HG02798 (cell line): Measurements from ENCODE around the gene RPS26.
"Not testable (repeated sequence)": the region's sequence is repeated elsewhere in the genome, so short reads cannot be mapped to it uniquely, and the experiment has no call there.

Experiments
- ATAC-seq: cut with Tn5 transposase; IDR thresholded peaks from one replicate; pipeline ENCODE4 v1.9.1; 2021; ENCODE audit warnings: mild to moderate bottlenecking; ENCODE audit not compliant: unreplicated experiment, poor library complexity

Gene RPS26

GRCh38 chr12:56020423-56021184 lies 21.1 kb upstream of the RPS26 start, which contains the start of gene IKZF4:
Gene IKZF4 (plus strand): TSS chr12:56021043. CDS start chr12:56021494, 451 bp downstream.
- no peak for ATAC-seq

DNA sequence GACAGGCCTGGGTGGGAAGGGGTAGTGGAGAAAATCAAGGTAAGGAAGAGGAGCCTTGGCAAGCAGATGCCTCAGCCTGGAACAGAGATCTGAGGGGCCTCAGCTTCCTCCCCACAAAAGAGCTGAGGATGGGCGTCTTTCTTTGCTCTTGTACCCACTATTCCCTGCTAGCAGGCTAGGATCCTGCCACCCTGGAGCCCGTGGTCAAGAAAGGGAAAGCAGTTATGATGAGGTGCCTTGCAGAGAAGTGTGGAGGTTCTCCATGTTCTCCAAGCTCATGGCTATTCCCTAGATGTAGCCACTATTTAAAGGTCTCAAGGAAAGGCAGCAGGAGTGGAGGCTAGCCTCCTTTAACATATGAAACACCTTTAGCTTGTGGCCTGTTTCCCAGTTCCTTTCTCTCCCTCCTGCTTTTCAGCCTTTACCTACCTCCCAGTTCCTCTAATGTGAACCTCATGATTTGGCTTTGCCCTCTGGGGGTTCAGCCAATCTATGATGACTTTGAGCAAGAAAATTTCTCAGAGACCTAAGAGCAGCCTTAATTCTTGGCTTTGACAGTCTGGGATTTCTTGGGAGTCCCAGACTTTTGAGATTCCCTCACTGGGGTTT lies 19.7 kb upstream of the RPS26 start:
- ATAC-seq, result no peak

GRCh38 chr12:56028511-56029165 lies 13.1 kb upstream of the RPS26 start:
- no peak for ATAC-seq

GRCh38 chr12:56029166-56029519 lies 12.6 kb upstream of the RPS26 start:
- ATAC-seq, result no peak

- ATAC-seq, result no peak
These were observed 11.9 kb upstream of the RPS26 start for GRCh38 chr12:56029666-56030293.

DNA sequence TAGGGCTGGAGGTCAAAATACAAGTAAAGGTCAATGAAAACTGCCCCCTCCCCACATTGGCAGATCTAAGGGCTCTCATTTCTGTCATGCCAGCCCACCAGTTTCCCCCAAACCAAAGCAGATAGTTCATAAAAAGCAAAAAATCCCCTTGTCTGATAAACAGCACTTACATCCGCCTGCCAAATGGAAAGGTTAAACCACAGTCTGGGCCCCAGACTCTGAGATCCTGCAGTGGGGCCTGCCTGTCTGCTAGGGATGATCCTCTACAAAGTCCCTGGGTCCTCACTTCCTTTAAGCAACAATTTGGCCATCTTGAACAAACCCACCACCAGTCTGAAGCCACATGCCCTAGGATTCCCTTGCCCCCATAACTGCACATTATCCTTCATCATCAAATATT lies 9.7 kb upstream of the RPS26 start:
- no peak for ATAC-seq

GRCh38 chr12:56034586-56035332 lies 7.0 kb upstream of the RPS26 start:
- no peak for ATAC-seq

DNA sequence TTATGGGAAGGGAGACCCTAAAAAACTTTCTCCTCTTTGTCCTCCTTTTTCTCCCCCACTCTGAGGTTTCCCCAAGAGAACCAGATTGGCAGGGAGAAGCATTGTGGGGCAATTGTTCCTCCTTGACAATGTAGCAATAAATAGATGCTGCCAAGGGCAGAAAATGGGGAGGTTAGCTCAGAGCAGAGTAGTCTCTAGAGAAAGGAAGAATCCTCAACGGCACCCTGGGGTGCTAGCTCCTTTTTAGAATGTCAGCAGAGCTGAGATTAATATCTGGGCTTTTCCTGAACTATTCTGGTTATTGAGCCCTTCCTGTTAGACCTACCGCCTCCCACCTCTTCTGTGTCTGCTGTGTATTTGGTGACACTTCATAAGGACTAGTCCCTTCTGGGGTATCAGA lies 4.6 kb upstream of the RPS26 start:
- no peak for ATAC-seq

DNA sequence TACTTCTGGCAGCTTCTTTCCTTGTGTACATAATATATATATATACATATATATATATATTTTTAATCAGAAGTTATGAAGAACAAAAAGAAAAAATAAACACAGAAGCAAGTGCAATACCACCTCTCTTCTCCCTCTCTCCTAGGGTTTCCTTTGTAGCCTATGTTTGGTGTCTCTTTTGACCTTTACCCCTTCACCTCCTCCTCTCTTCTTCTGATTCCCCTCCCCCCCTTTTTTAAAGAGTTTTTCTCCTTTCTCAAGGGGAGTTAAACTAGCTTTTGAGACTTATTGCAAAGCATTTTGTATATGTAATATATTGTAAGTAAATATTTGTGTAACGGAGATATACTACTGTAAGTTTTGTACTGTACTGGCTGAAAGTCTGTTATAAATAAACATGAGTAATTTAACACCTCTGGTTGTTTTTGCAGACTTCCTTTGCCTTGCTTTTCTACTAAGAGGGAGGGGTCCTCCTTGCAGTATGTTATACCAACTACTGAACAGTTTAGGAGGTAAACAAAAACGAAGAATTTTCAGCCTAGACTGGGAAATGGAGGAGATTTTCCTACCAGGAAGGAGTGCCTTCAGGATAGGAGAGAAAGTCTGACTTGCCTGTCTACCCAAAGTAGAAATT lies 3.6 kb upstream of the RPS26 start:
- no peak for ATAC-seq

DNA sequence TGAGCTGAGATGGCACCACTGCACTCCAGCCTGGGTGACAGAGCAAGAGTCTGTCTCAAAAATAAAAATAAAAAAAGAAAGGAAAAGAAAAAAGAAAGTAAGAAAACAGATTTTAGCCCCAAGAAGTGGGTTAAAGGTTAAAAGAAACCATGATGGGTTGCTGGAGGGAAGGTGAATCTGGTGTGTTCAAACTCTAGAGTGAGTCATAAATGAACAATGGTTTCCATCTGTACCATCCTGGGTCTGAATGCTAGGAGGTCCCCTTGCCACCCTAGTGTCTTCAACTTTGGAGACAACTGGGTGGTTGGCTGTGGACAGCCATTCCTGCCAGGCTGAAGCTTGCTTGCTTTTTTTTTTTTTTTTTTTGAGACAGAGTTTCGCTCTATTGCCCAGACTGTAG lies 1.6 kb upstream of the RPS26 start:
- ATAC-seq, result no peak

GRCh38 chr12:56040963-56041551 lies 661 bp upstream of the RPS26 start:
- no peak for ATAC-seq

DNA sequence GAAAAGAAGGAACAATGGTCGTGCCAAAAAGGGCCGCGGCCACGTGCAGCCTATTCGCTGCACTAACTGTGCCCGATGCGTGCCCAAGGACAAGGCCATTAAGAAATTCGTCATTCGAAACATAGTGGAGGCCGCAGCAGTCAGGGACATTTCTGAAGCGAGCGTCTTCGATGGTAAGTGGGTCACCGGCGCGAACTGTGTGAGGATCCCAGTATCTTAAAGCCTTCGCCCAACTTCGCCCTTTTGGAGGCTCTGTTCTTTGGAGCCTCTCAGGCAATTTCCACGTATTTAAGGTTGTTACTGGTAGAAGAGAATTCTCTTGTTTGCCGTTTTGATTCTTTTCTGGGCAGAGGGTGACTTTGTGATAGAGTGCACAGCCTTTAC lies 704 bp downstream of the RPS26 start:
- not testable (repeated sequence) for ATAC-seq

DNA sequence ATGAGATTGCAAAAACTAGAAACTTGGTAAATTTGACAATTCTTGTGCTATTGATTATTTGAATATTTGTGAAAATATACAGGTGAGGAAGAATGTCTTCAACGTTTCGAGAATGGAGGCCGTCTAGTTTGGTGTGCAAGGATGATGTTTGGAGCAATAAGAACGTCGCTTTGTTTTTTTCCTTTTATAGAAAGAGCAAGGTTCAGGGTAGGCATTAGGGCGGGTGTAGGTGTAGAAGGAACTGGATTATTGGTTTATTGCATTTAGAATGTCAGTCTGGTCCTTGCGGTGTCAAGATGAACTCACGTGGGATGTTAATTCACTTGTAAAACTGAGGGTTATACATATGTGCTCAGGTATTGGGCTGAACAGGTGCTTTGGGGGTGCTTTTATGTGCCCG lies 1.1 kb downstream of the RPS26 start:
- no peak for ATAC-seq

DNA sequence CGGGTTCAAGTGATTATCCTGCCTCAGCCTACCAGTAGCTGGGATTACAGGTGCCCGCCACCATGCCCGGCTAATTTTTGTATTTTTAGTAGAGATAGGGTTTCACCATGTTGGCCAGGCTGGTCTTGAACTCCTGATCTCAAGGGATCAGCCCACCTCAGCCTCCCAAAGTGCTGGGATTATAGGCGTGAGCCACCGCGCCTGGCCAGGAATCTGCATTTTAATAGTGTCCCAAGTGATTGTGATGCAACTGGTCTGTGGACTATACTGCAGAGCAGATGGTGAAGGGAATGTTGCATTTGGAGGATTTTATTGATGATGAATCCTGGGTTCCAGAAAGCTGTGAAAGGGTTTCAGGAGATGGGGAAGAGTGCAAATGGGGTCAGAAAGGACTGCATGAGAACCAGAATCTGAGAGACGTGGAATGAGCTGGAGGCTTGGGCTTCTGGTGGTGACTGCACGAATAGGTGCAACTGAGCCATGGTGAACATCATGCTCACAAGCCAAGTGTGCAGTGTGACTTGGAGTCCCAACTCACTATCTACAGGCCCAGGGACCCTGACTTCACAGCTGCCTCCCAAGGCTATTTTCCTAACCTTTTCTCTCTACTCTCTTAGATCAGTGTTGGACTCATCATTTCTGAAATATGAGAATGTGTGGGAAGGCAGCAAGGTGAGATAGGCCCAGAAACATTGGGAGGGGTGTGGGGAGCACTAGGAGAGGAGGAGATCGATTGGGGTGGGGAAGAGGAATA lies 4.5 kb downstream of the RPS26 start:
- ATAC-seq, result no peak

DNA sequence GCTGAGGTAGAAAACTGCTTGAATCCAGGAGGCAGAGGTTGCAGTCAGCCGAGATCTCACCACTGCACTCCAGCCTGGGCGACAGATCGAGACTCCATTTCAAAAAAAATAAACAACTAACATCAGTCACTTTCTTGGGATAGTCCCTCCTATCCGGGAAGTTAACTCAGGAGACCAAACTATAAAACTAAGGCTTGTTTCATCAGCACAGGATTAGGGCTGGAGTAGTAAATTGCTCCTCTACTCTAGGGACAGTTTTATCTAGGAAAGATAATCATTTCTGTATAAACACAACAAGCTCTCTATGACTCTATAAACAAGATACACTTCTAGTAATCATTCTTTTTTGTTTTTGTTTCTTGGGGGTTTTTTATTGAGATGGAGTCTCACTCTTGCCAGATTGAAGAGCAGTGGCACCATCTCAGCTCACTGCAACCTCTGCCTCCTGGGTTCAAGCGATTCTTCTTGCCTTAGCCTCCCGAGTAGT lies 11.7 kb downstream of the RPS26 start:
- no peak for ATAC-seq

GRCh38 chr12:56059964-56060363 lies 18.2 kb downstream of the RPS26 start:
- ATAC-seq, result not testable (repeated sequence)

- no peak for ATAC-seq
These were observed 20.3 kb downstream of the RPS26 start for GRCh38 chr12:56061982-56062381.

DNA sequence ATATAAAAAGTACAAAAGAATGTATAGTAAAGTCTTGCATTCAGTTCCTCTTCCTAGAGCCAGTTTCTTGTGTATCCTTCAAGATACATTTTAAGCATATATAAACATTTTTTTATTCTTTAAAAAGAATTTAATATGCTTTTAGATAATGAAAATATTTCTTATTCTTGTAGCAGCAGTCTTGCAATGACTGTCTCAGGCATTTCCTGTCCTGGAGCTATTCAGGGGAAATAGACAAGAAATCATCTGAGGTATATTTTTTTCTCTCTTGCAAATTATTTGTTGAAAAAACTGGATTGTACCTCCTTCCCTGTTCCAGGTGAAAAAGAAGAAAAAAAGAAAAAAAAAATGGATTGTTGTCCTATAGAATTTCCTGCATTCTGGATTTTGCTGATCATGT lies 21.3 kb downstream of the RPS26 start:
- no peak for ATAC-seq

GRCh38 chr12:56071648-56072047 lies 29.9 kb downstream of the RPS26 start:
- no peak for ATAC-seq
